ENCODE results near the gene ATP13A4.

Gene ATP13A4, protein sequence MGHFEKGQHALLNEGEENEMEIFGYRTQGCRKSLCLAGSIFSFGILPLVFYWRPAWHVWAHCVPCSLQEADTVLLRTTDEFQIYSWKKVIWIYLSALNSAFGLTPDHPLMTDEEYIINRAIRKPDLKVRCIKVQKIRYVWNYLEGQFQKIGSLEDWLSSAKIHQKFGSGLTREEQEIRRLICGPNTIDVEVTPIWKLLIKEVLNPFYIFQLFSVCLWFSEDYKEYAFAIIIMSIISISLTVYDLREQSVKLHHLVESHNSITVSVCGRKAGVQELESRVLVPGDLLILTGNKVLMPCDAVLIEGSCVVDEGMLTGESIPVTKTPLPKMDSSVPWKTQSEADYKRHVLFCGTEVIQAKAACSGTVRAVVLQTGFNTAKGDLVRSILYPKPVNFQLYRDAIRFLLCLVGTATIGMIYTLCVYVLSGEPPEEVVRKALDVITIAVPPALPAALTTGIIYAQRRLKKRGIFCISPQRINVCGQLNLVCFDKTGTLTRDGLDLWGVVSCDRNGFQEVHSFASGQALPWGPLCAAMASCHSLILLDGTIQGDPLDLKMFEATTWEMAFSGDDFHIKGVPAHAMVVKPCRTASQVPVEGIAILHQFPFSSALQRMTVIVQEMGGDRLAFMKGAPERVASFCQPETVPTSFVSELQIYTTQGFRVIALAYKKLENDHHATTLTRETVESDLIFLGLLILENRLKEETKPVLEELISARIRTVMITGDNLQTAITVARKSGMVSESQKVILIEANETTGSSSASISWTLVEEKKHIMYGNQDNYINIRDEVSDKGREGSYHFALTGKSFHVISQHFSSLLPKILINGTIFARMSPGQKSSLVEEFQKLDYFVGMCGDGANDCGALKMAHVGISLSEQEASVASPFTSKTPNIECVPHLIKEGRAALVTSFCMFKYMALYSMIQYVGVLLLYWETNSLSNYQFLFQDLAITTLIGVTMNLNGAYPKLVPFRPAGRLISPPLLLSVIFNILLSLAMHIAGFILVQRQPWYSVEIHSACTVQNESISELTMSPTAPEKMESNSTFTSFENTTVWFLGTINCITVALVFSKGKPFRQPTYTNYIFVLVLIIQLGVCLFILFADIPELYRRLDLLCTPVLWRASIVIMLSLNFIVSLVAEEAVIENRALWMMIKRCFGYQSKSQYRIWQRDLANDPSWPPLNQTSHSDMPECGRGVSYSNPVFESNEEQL

DNA sequence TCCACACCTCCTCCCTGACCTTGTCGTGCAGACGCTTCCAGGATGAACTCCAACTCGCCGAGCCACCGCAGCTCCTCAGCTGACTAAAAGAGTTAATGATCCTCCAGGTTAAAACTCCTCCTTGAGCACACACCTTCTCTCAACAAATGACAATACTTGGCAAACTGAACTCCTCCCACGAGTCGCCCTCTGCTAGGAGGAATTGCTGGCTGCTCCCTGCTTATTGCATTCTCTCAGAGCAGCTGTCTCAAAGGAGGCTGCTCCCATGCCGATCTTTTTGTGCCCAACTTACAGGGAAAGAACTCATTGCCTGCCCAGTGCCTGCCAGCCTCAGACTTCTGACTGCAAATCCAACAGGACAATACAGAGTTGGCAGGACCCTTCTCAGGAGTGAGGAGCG, at the start of gene ATP13A4:
Gene ATP13A4 (minus strand): TSS at position 85 of the 400 bp plus-strand sequence. CDS start 96 bp downstream, outside the sequence.
- no peak for DNase-seq (ENCODE audit: low read depth in 3 of 3, low spot score in 1 of 3)

DNA sequence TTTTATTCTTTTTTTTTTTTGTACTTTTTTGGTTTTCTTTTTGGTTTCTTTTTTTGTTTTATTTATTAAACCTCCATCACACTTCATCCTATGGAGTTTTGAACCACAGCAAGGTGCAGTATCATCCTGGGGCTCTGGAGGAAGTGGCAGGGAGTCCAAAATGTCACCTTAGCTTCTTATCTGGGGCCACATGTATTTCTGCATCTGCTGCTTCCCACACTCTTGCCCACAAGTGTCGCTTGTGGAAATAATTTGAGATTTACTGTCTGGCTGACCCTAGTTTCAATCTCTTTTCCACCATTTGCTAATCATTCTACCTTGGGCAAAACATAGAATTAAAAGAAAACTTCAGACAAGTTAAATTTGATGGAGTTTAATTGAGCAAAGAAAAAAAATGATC, 44.7 kb upstream of the ATP13A4 start:
- DNase-seq (ENCODE audit: low read depth in 3 of 3, low spot score in 1 of 3) = no peak

DNA sequence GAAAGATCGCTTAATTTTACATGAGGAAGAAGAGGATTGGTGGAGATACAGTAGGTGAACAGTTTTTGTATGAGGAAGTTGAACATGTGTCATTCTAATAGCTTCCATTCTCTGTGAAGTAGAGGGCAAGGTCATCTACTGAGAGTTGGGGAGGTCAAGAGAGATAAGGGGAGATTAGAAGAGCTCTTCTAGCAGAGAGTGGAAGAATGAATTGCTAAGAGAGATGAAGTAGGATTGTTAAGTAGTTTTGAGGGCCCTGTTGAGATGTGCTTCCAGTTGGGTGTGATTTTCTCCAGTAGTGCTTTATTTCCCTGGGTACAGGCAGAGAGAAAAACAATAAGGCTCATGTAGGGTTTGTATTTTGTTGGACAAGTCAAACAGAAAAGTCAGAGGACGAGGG, 43.5 kb upstream of the ATP13A4 start:
- no peak for DNase-seq (ENCODE audit: low read depth in 3 of 3, low spot score in 1 of 3)

DNA sequence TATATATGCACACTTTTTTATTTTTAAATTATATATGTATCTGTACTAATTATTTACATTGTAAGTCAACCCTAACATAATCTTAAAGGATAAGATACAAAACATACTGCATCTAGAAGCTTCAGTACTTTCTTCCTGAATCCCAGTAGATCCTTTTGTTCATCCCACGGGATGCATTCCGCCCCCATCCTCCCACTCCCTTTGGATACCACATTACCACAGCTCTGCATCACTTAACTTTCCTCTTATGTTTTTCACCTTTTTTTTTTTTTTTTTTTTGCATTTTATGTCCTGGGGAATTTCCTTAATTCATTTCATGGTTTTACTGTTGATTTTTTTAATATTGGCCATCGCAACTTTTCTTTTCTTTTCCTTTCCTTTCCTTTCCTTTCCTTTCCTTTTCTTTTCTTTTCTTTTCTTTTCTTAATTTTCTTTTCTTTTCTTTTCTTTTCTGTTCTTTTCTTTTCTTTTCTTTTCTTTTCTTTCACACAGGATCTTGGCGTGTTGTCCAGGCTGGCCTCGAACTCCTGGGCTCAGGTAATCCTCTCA, 41.3 kb upstream of the ATP13A4 start:
- no peak for DNase-seq (ENCODE audit: low read depth in 3 of 3, low spot score in 1 of 3)

DNA sequence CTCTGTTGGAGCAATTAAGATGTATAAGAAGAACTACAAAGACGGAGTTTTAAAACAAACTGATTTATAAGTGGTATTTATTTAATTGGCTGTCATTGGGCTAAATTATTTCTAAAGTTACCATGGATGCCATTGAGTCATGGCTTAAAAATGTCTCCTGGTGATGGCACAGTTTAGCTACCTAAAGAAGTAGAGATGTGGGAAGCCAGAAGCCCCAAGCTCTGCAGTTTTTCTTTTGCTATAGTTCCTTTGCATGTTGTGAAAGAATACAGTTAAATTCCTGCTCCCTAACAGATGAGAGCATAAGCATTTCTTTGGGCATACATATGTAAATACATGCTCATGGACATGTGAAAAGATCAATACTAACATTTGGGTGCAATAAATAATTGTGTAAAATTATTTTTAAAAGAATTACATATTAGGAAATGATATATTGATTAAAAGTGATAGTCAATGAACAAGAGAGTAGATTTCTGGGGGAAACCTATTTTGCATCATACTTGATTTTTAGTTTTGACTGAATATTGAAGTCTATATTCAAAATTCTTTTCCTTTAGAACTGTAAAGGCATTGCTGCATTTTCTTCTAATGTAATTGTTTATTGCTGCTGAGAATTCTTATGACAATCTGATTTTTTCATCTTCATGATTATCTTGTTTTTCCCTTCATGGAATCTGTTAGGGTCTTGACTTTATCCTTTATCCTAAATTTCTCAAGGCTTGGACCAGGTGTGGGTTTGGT, 40.4 kb upstream of the ATP13A4 start:
- DNase-seq (ENCODE audit: low read depth in 3 of 3, low spot score in 1 of 3) = no peak

DNA sequence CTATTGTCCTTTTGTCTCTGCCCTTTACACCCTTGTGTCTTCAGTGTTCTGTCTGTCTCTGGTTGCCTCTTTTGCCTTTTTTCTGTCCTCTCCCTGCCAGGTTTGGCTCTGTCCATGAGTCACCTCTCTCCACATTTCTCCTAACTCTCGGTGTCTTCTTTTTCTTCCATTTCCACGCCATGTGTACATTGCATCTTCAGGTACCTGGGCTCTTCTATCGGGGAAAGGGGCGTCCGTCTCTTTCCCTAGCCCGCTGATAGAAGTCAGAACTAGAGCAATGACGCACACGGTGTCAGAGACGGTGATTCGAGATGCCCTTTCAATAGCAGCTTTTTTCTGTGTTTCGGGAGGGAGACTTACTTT, 39.0 kb upstream of the ATP13A4 start:
- DNase-seq (ENCODE audit: low read depth in 3 of 3, low spot score in 1 of 3) = peak in 1 of 3 donors; percentile 9

DNA sequence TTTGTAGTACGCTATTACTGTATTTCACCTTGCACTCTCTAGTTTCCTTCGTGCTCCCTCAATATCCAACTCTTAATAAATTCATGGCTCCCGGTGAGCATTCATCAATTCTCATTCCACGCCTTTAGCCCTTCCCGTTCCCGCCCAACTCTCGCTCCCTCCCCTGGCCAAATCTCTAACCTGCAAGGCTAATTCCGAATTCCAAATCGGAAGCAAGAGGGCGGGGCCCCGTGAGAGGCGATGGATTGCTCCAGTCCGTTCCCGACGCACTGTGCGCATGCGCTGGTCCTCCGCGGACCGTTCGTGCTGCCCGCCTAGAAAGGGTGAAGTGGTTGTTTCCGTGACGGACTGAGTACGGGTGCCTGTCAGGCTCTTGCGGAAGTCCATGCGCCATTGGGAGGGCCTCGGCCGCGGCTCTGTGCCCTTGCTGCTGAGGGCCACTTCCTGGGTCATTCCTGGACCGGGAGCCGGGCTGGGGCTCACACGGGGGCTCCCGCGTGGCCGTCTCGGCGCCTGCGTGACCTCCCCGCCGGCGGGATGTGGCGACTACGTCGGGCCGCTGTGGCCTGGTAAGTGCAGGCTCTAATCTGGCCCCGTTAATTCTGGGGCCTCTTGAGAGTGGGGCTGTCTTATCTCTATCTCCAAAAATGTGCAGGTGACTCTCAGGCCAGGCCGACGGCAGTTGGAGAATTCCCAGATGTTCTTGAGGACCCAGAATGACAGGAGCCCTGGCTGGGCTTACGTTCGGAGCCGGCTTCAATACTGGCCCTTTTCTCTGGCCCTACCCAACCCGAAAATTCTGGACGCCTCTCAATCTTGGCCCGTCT, 38.4 kb upstream of the ATP13A4 start, which contains the start of gene OPA1:
Gene OPA1 (plus strand): TSS at position 368 of the 827 bp plus-strand sequence. CDS start 170 bp downstream, at position 538.
- peak; percentile 70 to 81 (median 73) for DNase-seq (ENCODE audit: low read depth in 3 of 3, low spot score in 1 of 3)

DNA sequence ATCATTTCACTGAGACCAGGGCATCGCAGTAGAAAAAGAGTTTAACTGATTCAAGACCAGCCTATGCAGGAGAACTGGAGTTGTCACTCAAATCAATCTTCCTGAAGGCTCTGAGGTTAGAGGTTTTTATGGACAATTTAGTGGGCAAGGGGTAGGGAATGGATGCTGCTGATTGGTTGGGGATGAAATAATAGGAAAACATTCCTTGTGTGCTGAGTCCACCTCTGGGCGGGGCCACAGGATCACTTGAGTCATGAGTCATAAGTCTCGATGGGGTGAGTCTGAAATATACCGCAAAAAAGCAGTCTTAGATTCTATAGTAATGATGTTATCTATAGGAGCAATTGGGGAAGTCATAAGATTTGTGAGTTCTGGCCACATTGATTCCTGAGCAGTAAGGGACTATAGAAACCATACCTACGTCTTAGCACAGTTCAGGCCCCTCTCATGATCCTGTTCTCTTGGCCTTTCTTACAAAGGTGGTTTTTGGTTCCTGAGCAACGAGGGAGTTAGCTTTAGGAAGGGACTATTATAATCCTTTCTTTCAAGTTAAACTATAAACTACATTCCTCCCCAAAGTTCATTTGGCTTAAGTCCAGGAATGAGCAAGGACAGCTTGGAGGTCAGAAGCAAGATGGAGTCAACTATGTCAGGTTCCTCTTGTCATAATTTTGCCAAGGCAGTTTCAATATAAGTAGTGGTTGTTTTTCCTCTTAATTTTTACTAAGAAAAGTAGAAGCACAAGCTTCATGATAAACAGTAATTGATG, 35.6 kb upstream of the ATP13A4 start:
- no peak for DNase-seq (ENCODE audit: low read depth in 3 of 3, low spot score in 1 of 3)

DNA sequence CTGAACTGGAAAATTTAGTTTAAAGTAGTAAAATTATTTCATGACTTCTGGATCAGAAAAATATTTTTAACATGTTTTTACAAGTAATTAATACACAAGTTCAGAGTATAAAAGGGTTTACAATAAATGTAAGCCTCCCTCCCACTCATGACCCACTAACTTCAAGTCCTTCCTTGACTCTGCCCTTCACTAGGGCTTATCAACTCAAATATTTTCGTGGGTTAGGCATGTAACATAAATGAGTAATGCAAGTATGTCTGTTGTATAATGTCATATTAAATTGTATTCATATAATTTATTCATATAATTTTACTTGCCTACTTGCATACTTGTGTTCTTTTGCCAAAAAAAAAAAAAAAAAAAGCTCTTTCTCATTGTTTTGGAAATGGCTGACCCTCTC, 34.9 kb upstream of the ATP13A4 start:
- no peak for DNase-seq (ENCODE audit: low read depth in 3 of 3, low spot score in 1 of 3)

DNA sequence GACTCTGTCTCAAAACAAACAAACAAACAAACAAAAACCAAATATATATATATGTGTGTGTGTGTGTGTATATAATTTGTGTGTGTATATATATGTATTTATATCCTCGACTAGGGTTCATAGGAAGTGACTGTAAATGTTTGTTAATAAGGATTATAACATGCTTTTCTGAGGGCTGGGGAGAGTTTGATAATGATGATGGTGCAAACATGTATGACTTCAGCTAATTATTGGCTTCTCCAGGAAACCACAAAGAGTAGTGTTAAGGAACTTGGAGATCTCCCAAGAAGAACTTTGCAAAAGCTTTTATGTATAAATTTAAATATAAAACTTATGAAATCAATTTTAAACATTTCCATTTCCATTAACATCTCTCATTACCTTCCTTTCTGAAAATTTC, 34.4 kb upstream of the ATP13A4 start:
- DNase-seq (ENCODE audit: low read depth in 3 of 3, low spot score in 1 of 3) = no peak

DNA sequence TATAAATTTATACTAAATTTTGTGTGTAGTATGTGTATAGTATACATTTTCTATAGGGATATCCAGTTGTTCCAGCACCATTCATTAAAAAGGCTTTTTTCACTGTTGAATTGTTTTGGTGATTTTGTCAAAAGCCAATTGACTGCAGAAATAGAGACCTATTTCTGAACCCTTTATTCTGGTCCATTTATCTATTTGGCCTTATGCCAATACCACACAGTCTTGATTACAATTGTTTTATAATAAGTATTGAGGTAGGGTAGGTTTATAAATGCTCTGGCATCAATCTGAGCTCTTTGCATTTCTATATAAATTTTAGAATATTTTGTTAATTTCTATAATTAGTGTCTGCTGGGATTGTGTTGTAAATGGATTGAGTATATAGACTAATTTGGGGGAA, 31.8 kb upstream of the ATP13A4 start:
- DNase-seq (ENCODE audit: low read depth in 3 of 3, low spot score in 1 of 3) = no peak

DNA sequence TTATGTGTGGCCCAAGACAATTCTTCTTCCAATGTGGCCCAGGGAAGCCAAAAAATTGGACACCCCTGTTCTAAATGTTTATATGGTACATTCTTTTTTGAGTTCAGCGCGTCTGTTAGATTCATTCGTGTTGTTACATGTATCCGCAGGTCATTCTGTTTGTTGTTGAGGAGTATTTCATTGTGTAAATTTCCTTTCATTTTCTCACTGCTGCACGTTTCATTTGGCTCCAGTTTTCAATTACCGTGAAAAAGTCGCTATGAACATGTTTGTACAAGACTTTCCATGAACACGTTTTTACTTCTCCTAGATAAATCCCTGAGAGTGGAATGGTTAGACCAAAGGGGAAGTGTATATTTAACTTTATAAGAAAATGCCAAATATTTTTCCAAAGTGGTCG, 30.8 kb upstream of the ATP13A4 start:
- DNase-seq (ENCODE audit: low read depth in 3 of 3, low spot score in 1 of 3) = no peak

DNA sequence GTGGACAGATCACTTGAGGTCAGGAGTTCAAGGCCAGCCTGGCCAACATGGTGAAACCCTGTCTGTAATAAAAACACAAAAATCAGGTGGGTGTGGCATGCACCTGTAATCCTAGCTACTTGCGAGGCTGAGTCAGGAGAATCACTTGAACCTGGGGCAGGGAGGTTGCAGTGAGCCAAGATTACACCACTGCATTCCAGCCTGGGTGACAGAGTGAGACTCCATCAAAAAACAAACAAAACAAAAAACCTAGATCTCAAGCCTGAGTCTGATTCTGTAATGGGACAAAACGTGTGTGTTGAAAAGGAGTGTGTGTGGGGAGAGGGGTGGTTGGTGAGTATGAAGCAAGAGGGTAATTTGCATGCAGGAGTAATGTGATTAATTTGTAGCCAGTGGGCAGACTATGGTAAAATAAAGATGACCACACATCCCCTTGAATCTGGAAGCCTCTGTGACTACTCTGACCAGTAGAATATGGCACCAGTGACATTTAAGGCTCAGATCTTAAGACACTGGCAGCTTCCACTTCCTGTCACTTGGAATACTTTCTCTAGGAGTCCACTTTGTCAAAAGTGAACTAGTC, 19.9 kb upstream of the ATP13A4 start:
- no peak for DNase-seq (ENCODE audit: low read depth in 3 of 3, low spot score in 1 of 3)

DNA sequence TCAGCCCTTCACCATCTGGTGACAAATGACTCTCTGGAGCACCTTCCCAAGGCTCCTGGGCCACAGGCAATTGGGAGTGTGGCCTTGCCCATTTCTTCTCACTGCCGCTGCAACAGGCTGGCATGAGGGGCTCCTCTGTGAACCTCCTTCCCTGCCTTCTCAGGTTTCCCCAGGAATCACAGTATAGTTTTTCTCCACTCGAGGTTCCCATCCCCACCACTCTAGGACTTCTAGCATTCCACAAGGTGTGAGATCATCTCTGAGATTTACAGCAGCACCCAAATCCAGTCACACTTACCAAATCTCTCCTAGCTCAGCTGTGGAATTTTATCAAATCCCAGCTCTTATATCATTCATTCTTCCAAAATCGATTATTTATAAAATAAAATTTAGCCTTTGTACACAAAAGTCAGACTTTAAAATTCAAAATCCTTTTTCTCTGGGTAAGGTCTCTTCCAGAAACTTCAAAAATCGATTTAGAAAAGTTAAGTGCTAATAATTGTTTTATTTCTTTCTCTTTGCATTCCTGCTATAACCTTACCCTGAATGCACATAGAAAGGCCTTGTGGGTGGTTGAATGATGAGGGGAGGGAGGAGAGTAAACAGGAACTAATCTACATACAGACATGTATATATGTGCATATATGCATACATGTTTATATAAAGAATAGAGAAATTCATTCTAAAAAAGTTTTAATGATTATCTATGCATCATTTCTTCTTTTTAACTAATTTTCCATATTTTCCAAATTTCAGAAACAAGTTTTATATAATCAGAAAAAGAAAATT, 18.9 kb upstream of the ATP13A4 start:
- no peak for DNase-seq (ENCODE audit: low read depth in 3 of 3, low spot score in 1 of 3)

DNA sequence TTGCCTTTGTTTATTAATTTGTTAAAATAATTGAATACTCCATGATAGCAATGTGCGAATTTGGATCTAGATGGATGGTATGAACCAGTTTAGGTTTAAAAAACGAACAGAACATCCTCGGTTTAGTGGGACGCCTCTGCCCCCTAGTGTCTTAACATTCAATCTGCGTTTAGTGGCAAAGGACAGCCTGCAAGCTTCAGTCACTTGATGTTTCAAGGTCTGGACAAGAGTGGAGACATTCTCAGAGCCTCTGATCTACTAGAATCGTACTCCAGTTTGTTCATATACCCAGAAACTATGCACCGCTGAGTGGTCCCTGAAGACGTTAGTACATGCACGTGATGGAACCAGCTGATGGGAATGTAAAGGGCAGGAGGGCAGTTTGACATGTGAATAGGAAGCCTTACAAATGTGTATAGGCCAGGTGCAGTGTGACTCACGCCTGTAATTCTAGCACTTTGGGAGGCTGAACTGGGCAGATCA, 17.8 kb upstream of the ATP13A4 start:
- peak in 1 of 3 donors; percentile 14 for DNase-seq (ENCODE audit: low read depth in 3 of 3, low spot score in 1 of 3)

DNA sequence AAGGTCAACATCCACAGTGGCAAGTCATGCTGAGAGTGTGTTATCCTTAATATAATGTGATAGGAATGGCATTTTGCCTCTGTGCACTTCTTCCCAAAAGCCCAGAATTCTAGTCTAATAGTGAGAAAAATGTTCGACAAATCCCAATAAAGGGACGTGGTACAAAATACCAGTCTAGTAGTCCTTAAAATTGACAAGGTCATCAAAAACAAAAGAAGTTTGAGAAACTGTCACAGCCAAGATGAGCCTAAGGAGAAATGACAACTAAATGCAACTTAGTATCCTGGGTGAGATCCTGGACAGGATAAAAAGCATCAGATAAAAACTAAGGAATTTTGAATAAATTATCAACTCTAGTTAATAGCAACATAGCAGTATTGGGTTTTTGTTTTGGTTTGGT, 14.4 kb upstream of the ATP13A4 start:
- no peak for DNase-seq (ENCODE audit: low read depth in 3 of 3, low spot score in 1 of 3)

DNA sequence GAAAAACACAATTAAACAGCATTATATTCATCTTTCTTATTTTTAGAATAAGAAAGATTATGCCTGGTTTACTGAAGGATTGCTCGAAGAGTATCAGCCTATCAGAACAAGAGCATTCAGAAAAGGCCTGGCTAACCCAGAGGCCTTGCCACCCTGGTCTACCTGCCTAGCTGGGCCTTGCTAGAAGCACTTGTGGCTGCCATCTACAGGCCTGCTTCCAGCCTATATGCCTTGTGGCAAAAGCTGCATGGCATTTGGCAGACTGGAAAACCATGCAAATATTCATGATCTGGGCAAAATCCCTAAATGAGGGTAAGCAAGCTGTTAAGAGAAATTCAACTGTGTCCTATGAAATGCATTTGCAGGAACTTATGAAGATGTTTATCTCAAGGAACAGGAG, 9.3 kb upstream of the ATP13A4 start:
- no peak for DNase-seq (ENCODE audit: low read depth in 3 of 3, low spot score in 1 of 3)

DNA sequence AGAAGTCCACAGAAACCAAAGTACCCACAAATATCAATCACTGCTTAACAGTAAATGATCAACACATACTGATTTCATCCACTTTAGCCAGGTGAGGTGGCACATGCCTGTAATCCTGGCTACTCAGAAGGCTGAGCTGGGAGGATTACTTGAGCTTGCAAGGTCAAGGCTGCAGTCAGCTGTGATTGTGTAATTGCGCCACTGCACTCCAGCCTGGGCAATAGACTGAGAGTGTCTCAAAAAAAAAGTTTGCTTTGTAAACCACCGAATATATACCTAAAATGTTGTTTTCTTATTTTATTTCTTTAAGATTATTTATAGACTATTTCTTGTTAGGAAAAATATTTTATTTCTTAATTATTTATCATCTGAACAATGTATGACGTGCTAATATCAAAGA, 8.7 kb upstream of the ATP13A4 start:
- no peak for DNase-seq (ENCODE audit: low read depth in 3 of 3, low spot score in 1 of 3)
